NCI-H146 (cell line): ENCODE results near the gene BAIAP3.
A peak's percentile ranks its signal among the peaks of the same experiment; 100 is the strongest.
"Not testable (repeated sequence)": the region's sequence is repeated elsewhere in the genome, so short reads cannot be mapped to it uniquely, and the experiment has no call there.

ENCODE experiments used
- DNase-seq: peaks from one replicate; lab custom pipeline; 2025; lab: John Stamatoyannopoulos, UW

The BAIAP3 gene

GRCh38 chr16:1333149-1333812 is at the start of gene BAIAP3:
TSS of gene BAIAP3 (plus strand) at chr16:1333645. CDS start at chr16:1338550, 4,905 bp downstream.
- peak; percentile 23 for DNase-seq

- no peak for DNase-seq
Measured at GRCh38 chr16:1283996-1284616, 49.3 kb upstream of the BAIAP3 start.

- no peak for DNase-seq
Measured at GRCh38 chr16:1285669-1286512, 47.6 kb upstream of the BAIAP3 start.

- no peak for DNase-seq
Measured at GRCh38 chr16:1286513-1287094, 46.8 kb upstream of the BAIAP3 start.

- peak; percentile 32 for DNase-seq
Measured at GRCh38 chr16:1287982-1288670, 45.3 kb upstream of the BAIAP3 start.

- peak; percentile 16 for DNase-seq
Measured at GRCh38 chr16:1288813-1289476, 44.5 kb upstream of the BAIAP3 start.

- no peak for DNase-seq
Measured at GRCh38 chr16:1289477-1289866, 44.0 kb upstream of the BAIAP3 start.

GRCh38 chr16:1290063-1290501 is 43.4 kb upstream of the BAIAP3 start:
- DNase-seq, result no peak

GRCh38 chr16:1290860-1291575 is 42.4 kb upstream of the BAIAP3 start:
- DNase-seq, result peak; percentile 60

GRCh38 chr16:1291576-1291974 is 41.9 kb upstream of the BAIAP3 start:
- peak; percentile 92 for DNase-seq

- DNase-seq, result not testable (repeated sequence)
Measured at GRCh38 chr16:1292208-1292607, 41.2 kb upstream of the BAIAP3 start.

GRCh38 chr16:1292808-1293207 is 40.6 kb upstream of the BAIAP3 start:
- DNase-seq, result not testable (repeated sequence)

- no peak for DNase-seq
Measured at GRCh38 chr16:1293921-1294656, 39.4 kb upstream of the BAIAP3 start.

GRCh38 chr16:1295465-1295864 is 38.0 kb upstream of the BAIAP3 start:
- no peak for DNase-seq

- DNase-seq, result not testable (repeated sequence)
Measured at GRCh38 chr16:1296688-1297017, 36.8 kb upstream of the BAIAP3 start.

GRCh38 chr16:1297018-1297696 is 36.3 kb upstream of the BAIAP3 start:
- DNase-seq, result peak; percentile 59

- DNase-seq, result no peak
Measured at GRCh38 chr16:1298406-1298805, 35.0 kb upstream of the BAIAP3 start.

- DNase-seq, result no peak
Measured at GRCh38 chr16:1299012-1299867, 34.2 kb upstream of the BAIAP3 start.

GRCh38 chr16:1299868-1300203 is 33.6 kb upstream of the BAIAP3 start:
- no peak for DNase-seq
